WTC11 (cell line): Measurements from ENCODE around the gene UBAC2. TPM values are rescaled to one million over a fixed set of nuclear protein-coding genes. Genes with fewer than 3 reads are reported as not detected.
A peak's percentile ranks its signal among the peaks of the same experiment; 100 is the strongest.

Experiments
- ATAC-seq: fragments of 200-7000 bp; cut with Tn5 transposase; 2 replicates; pipeline ENCODE4 v1.10.0; 2021; ENCODE audit warnings: mild to moderate bottlenecking, moderate library complexity
- CTCF ChIA-PET: fragments of 300-600 bp; sonication (Branson Sonifier 250); formaldehyde crosslinking; loops from one replicate; lab custom pipeline; 2021; ENCODE audit warnings: antibody characterized with exemption; lab: Charles Lee
- POLR2A ChIA-PET: fragments of 350-600 bp; sonication (Branson Sonifier 250); formaldehyde crosslinking; loops from one replicate; lab custom pipeline; 2021; ENCODE audit warnings: antibody characterized with exemption; lab: Charles Lee
- DNase-seq: peaks from one replicate; pipeline ENCODE4 v3.0.0; 2021; ENCODE audit warnings: low spot score
- H3K27ac Mint-ChIP-seq: 2 replicates; pipeline ENCODE4 v1.8.0; 2021; ENCODE audit warnings: mixed read lengths
- H3K27me3 Mint-ChIP-seq: 2 replicates; pipeline ENCODE4 v1.8.0; 2021; ENCODE audit warnings: low read depth, mild to moderate bottlenecking, moderate library complexity, mixed read lengths
- H3K36me3 Mint-ChIP-seq: 2 replicates; pipeline ENCODE4 v1.8.0; 2021; ENCODE audit warnings: mixed read lengths
- H3K4me1 Mint-ChIP-seq: 2 replicates; pipeline ENCODE4 v1.8.0; 2022; ENCODE audit warnings: mixed read lengths
- H3K4me3 Mint-ChIP-seq: 2 replicates; pipeline ENCODE4 v1.8.0; 2021; ENCODE audit warnings: mild to moderate bottlenecking, moderate library complexity, mixed read lengths
- H3K9me3 Mint-ChIP-seq: 2 replicates; pipeline ENCODE4 v1.8.0; 2021; ENCODE audit warnings: mixed read lengths
- ATF1 ChIP-seq: sonication (generic); formaldehyde crosslinking; IDR thresholded peaks from 2 replicates; pipeline ENCODE4 v1.8.1; 2023; ENCODE audit warnings: mild to moderate bottlenecking, moderate library complexity, missing genetic modification reagents
- CBFB ChIP-seq: sonication (generic); formaldehyde crosslinking; IDR thresholded peaks from 2 replicates; pipeline ENCODE4 v1.8.1; 2022; ENCODE audit warnings: mild to moderate bottlenecking, low read depth, missing genetic modification reagents
- HMGA2 ChIP-seq: fragments of 250-450 bp; sonication (Bioruptor Pico); IDR thresholded peaks from 2 replicates; pipeline ENCODE4 v1.4.0; 2021; ENCODE audit warnings: mild to moderate bottlenecking, moderate library complexity
- KAT7 ChIP-seq: sonication (generic); formaldehyde crosslinking; IDR thresholded peaks from 2 replicates; pipeline ENCODE4 v1.8.1; 2023; ENCODE audit warnings: missing genetic modification reagents, mild to moderate bottlenecking, borderline replicate concordance
- MYBL2 ChIP-seq: sonication (generic); formaldehyde crosslinking; IDR thresholded peaks from 2 replicates; pipeline ENCODE4 v1.8.1; 2023; ENCODE audit warnings: mild to moderate bottlenecking, moderate library complexity, missing genetic modification reagents
- NFYB ChIP-seq: sonication (generic); formaldehyde crosslinking; conservative IDR thresholded peaks from 2 replicates; pipeline ENCODE4 v1.8.0; 2022; ENCODE audit warnings: low read depth, missing genetic modification reagents
- OVOL2 ChIP-seq: fragments of 250-450 bp; sonication (Bioruptor Pico); IDR thresholded peaks from 2 replicates; pipeline ENCODE4 v1.9.0; 2021; ENCODE audit warnings: mild to moderate bottlenecking, borderline replicate concordance
- SOX15 ChIP-seq: fragments of 250-450 bp; sonication (Bioruptor Pico); IDR thresholded peaks from 2 replicates; pipeline ENCODE4 v1.9.0; 2021; ENCODE audit warnings: mild to moderate bottlenecking
- TCF7 ChIP-seq: sonication (generic); formaldehyde crosslinking; IDR thresholded peaks from 2 replicates; pipeline ENCODE4 v1.8.0; 2022; ENCODE audit warnings: mild to moderate bottlenecking, low read depth, missing genetic modification reagents, moderate library complexity
- ZNF317 ChIP-seq: sonication (generic); formaldehyde crosslinking; IDR thresholded peaks from 2 replicates; pipeline ENCODE4 v1.8.1; 2023; ENCODE audit warnings: low read depth, mild to moderate bottlenecking, moderate library complexity, missing genetic modification reagents, borderline replicate concordance
- total RNA-seq: library from RNA; stranded (reverse); gene quantifications from 3 replicates; pipeline ENCODE4 v1.2.3, GENCODE V29; 2021
- TF ChIP-seq, protein P1 (sequence below): sonication (generic); formaldehyde crosslinking; IDR thresholded peaks from 2 replicates; pipeline ENCODE4 v1.8.0; 2023; ENCODE audit warnings: missing genetic modification reagents, mild to moderate bottlenecking, borderline replicate concordance
- TF ChIP-seq, protein P2 (sequence below): sonication (generic); formaldehyde crosslinking; IDR thresholded peaks from 2 replicates; pipeline ENCODE4 v1.8.0; 2022; ENCODE audit warnings: missing genetic modification reagents
- TF ChIP-seq, protein P3 (sequence below): sonication (generic); formaldehyde crosslinking; conservative IDR thresholded peaks from 2 replicates; pipeline ENCODE4 v1.8.1; 2022; ENCODE audit warnings: mild to moderate bottlenecking, missing genetic modification reagents
- TF ChIP-seq, protein P4 (sequence below): sonication (generic); formaldehyde crosslinking; IDR thresholded peaks from 2 replicates; pipeline ENCODE4 v1.8.1; 2022; ENCODE audit warnings: mild to moderate bottlenecking, moderate library complexity, missing genetic modification reagents
- TF ChIP-seq, protein P5 (sequence below): fragments of 250-450 bp; sonication (Bioruptor Pico); conservative IDR thresholded peaks from 2 replicates; pipeline ENCODE4 v1.9.0; 2021; ENCODE audit warnings: mild to moderate bottlenecking

Gene UBAC2
- total RNA-seq, 1 experiment from 2014 or later = 64.7 TPM

DNA sequence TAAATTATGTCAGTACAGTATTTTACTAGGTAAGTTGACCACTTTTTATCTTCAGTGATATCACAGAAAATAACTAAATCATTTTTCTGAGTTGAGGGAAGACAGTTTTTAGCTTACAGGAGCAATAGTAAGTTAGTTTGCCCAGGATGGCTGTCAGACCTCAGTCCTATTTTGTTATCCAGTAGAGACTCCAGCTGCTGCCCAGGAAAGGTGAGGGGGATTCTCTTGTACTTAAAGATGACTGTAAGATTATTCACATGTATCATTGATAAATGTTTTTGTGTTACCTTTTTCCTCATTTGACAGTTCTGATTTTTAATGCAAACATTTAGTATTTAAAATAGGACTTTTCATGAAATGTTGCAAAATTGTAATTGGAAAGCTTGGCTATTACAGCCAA lies 121.1 kb downstream of the UBAC2 start (continued):
- TF ChIP-seq, protein P1, sequence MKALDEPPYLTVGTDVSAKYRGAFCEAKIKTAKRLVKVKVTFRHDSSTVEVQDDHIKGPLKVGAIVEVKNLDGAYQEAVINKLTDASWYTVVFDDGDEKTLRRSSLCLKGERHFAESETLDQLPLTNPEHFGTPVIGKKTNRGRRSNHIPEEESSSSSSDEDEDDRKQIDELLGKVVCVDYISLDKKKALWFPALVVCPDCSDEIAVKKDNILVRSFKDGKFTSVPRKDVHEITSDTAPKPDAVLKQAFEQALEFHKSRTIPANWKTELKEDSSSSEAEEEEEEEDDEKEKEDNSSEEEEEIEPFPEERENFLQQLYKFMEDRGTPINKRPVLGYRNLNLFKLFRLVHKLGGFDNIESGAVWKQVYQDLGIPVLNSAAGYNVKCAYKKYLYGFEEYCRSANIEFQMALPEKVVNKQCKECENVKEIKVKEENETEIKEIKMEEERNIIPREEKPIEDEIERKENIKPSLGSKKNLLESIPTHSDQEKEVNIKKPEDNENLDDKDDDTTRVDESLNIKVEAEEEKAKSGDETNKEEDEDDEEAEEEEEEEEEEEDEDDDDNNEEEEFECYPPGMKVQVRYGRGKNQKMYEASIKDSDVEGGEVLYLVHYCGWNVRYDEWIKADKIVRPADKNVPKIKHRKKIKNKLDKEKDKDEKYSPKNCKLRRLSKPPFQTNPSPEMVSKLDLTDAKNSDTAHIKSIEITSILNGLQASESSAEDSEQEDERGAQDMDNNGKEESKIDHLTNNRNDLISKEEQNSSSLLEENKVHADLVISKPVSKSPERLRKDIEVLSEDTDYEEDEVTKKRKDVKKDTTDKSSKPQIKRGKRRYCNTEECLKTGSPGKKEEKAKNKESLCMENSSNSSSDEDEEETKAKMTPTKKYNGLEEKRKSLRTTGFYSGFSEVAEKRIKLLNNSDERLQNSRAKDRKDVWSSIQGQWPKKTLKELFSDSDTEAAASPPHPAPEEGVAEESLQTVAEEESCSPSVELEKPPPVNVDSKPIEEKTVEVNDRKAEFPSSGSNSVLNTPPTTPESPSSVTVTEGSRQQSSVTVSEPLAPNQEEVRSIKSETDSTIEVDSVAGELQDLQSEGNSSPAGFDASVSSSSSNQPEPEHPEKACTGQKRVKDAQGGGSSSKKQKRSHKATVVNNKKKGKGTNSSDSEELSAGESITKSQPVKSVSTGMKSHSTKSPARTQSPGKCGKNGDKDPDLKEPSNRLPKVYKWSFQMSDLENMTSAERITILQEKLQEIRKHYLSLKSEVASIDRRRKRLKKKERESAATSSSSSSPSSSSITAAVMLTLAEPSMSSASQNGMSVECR (CRISPR knock-in tag) = no peak
- no peak for TF ChIP-seq ATF1 (CRISPR knock-in tag)
- no peak for TF ChIP-seq TCF7 (CRISPR knock-in tag)
- TF ChIP-seq MYBL2 (CRISPR knock-in tag) = no peak
- TF ChIP-seq, protein P2, sequence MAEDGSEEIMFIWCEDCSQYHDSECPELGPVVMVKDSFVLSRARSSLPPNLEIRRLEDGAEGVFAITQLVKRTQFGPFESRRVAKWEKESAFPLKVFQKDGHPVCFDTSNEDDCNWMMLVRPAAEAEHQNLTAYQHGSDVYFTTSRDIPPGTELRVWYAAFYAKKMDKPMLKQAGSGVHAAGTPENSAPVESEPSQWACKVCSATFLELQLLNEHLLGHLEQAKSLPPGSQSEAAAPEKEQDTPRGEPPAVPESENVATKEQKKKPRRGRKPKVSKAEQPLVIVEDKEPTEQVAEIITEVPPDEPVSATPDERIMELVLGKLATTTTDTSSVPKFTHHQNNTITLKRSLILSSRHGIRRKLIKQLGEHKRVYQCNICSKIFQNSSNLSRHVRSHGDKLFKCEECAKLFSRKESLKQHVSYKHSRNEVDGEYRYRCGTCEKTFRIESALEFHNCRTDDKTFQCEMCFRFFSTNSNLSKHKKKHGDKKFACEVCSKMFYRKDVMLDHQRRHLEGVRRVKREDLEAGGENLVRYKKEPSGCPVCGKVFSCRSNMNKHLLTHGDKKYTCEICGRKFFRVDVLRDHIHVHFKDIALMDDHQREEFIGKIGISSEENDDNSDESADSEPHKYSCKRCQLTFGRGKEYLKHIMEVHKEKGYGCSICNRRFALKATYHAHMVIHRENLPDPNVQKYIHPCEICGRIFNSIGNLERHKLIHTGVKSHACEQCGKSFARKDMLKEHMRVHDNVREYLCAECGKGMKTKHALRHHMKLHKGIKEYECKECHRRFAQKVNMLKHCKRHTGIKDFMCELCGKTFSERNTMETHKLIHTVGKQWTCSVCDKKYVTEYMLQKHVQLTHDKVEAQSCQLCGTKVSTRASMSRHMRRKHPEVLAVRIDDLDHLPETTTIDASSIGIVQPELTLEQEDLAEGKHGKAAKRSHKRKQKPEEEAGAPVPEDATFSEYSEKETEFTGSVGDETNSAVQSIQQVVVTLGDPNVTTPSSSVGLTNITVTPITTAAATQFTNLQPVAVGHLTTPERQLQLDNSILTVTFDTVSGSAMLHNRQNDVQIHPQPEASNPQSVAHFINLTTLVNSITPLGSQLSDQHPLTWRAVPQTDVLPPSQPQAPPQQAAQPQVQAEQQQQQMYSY (CRISPR knock-in tag) = no peak
- no peak for TF ChIP-seq SOX15 (CRISPR knock-in tag)
- TF ChIP-seq NFYB (CRISPR knock-in tag) = no peak
- no peak for TF ChIP-seq ZNF317 (CRISPR knock-in tag)
- no peak for TF ChIP-seq OVOL2
- TF ChIP-seq, protein P3, sequence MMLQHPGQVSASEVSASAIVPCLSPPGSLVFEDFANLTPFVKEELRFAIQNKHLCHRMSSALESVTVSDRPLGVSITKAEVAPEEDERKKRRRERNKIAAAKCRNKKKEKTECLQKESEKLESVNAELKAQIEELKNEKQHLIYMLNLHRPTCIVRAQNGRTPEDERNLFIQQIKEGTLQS (CRISPR knock-in tag) = no peak

DNA sequence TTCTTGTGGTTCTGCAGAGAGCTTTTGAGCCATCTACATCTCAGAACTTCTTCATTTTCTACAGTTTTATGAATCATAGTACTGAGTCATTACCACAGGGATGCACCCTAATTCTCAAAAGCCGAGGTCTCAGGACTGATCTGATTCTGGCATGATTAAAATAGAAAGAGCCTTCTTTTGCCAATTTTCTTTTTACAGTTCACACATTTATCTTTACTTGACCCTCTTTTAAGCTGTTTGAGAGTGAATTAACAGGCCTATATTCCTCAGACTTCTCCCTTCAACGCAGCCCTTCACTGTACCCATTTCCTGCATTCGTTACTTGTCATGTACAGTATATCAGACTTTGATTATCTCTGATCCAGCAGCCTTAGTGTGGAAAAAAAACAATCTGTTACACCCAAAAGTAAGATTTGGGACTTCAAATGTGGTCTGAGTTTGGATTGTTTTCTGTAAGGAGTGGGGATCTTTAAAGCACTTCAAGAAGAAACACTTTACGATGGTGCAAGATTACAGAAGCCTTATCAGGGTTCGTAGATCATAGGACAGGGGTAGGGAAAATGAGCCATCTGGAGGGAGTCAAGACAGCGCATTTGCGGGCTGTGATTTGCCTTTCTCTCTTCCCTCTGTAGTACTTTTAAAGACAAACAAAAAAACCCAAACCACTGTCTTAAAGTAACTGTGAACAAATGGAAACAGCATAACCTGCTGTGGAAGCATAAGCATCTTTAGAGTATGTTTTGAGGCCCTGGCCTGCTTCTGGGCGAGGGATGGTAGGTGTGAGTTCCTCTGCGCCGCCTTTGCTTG lies 121.8 kb downstream of the UBAC2 start:
- TF ChIP-seq KAT7 = no peak
- no peak for TF ChIP-seq ATF1 (CRISPR knock-in tag)
- TF ChIP-seq, protein P4, sequence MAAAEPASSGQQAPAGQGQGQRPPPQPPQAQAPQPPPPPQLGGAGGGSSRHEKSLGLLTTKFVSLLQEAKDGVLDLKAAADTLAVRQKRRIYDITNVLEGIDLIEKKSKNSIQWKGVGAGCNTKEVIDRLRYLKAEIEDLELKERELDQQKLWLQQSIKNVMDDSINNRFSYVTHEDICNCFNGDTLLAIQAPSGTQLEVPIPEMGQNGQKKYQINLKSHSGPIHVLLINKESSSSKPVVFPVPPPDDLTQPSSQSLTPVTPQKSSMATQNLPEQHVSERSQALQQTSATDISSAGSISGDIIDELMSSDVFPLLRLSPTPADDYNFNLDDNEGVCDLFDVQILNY (CRISPR knock-in tag) = no peak
- no peak for TF ChIP-seq MYBL2 (CRISPR knock-in tag)
- TF ChIP-seq, protein P5, sequence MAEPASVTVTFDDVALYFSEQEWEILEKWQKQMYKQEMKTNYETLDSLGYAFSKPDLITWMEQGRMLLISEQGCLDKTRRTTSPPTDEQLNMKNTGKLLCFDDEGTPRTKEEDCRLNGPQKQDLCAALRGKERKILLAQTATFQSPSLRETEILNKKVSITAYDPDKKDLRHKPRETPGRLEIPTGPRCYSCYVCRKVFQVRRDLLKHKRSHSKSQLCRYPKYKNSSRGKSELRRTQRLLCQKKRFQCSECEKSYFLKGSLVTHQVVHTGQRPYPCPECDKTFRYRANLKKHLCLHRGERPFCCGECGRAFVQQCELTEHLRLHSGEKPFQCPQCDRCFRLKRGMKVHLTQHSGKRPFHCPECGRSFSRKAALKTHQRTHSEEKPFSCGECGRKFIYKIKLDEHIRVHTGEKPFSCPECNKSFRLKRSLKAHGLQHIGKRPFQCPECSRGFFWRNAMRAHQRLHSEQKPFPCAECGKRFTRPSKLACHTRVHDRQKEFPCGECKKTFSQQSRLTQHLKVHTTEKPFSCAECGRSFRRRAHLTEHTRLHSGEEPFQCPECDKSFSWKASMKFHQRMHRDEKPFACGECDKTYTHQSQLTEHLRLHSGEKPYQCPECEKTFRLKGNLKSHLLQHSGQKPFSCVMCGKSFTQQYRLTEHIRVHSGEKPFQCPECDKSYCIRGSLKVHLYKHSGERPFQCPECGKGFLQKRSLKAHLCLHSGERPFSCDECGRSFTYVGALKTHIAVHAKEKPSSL = no peak
- no peak for TF ChIP-seq CBFB (CRISPR knock-in tag)
- no peak for TF ChIP-seq HMGA2 (CRISPR knock-in tag)
- Mint-ChIP-seq H3K4me1 (no peaks in the 10 kb centered on the region), H3K27ac (peak overlapping the region; percentile 7), H3K27me3 (no peaks in the 10 kb centered on the region), H3K36me3 (peaks cover 7% of the 10 kb centered on the region; the same call in 1 of the 2 replicates), H3K4me3 (no peak overlapping the region), H3K9me3 (no peaks in the 10 kb centered on the region)
- POLR2A ChIA-PET = no interaction called here
- DNase-seq = no peak
- CTCF ChIA-PET = no interaction called here
- ATAC-seq = no peak
